Measurements from ENCODE around the gene FLRT2.

Gene FLRT2

GRCh38 chr14:85523624-85524023 lies 6.3 kb upstream of the FLRT2 start:
- no peak for TF ChIP-seq CTCF (IDR thresholded peaks at IDR 0.05; ENCODE audit: extremely low read depth, missing control alignments)

DNA sequence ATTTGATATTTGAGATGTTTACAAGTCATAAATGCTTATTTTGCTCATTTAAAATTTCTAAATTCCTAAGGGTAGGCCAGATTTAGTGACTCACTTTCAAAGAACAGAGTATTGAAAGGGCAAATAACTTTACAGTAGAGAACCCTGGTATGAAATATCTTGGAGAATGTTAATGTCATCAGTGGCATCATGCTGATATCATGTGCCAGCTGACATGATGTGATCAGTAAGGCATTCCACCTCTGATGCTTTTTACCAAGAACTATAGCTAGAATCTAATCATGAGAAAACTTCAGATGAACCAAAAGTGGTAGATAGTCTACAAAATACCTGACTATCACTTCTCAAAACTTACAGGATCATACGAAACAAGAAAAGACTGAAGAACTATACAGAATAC lies 2.9 kb upstream of the FLRT2 start:
- no peak for DNase-seq (ENCODE audit: low spot score)
- TF ChIP-seq CTCF (IDR thresholded peaks at IDR 0.05; ENCODE audit: extremely low read depth, missing control alignments) = no peak

More at GRCh38 chr14:85523624-85524023, 6.3 kb upstream of the FLRT2 start:
- DNase-seq (ENCODE audit: low spot score) = no peak

DNA sequence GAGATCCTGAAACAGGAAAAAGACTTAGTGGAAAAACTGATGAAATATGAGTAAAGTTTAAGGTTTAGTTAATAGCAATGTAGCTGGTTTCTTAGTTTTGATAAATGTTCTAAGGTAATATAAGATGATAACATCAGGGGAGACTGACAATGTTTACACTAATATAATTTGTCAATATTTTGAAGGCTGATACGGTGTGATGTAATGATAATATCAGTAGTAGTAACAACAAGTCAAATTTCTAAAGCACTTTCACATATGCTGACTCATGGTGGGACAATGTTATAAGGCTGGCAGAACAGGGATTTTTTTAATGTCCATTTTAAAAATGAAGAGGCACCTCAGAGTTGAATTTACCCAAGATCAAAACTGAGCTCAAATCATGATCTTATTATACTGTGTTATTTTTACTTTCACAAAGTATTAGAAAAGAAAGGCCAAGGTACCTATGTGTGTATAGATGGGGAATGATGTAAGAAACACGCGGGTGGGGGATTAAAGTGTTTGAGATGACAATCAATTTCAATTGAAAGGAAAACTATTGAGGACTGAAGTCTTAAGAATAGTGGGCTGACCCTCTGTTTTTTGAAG lies 2.4 kb upstream of the FLRT2 start:
- no peak for TF ChIP-seq CTCF (IDR thresholded peaks at IDR 0.05; ENCODE audit: extremely low read depth, missing control alignments)
- no peak for DNase-seq (ENCODE audit: low spot score)

- DNase-seq (ENCODE audit: low spot score) = no peak
These were observed 1.7 kb upstream of the FLRT2 start for GRCh38 chr14:85528080-85528896.

GRCh38 chr14:85528897-85529631 lies 880 bp upstream of the FLRT2 start:
- no peak for DNase-seq (ENCODE audit: low spot score)
- TF ChIP-seq CTCF (IDR thresholded peaks at IDR 0.05; ENCODE audit: extremely low read depth, missing control alignments) = no peak

More at GRCh38 chr14:85528080-85528896, 1.7 kb upstream of the FLRT2 start:
- no peak for TF ChIP-seq CTCF (IDR thresholded peaks at IDR 0.05; ENCODE audit: extremely low read depth, missing control alignments)

DNA sequence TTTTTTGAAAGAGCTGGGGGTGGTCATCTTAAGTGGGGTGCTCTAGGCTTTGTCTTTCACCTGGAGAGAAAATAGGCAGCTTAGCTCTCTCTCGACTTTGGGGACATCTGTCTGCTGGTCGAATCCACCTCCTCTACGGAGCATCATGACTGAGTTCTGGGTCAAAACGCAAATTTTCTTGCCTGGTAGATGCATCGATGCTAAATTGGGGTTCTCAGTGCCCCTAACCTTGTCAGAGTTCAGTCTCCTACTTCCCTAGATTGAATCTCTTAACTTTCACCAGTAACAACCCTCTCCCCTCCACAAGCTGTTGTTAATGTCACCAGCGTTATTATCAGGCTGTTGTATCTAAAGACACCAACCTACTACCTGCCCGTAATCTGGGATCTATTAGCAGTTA lies 682 bp downstream of the FLRT2 start:
- no peak for TF ChIP-seq CTCF (IDR thresholded peaks at IDR 0.05; ENCODE audit: extremely low read depth, missing control alignments)
- no peak for DNase-seq (ENCODE audit: low spot score)

DNA sequence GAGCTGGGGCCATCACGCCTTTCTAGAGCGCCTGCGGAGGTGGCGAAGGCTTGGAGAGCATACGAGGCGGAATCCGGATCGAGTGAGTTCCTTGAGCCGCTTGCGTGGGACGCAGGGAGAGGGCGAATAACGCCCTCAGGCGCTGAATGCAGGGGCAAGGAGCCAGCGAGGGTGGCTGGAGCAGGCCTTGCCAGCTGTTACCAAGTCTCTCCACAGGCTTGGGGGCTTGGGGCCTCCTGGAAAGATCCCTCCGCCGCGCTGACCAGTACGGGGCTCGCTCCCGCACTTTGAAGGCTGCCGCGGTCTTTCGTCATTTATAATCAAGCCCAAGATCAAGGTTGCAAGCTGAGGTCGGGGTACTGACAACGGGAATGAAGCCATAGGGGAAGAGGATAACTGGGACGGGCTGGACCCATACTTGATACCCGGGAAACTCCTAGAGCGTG lies 1.2 kb downstream of the FLRT2 start:
- no peak for DNase-seq (ENCODE audit: low spot score)
- no peak for TF ChIP-seq CTCF (IDR thresholded peaks at IDR 0.05; ENCODE audit: extremely low read depth, missing control alignments)

All from GM20000 (cell line).